A549 (cell line): ENCODE results near the gene CDK17. TPM values are rescaled to one million over a fixed set of nuclear protein-coding genes. Genes with fewer than 3 reads are reported as not detected.

Experiments
- ATAC-seq, 2 experiments: fragments of 200-7000 bp in 1 of 2; fragments of >200 bp in 1 of 2; cut with Nextera tagmentation in 1 of 2; cut with Tn5 transposase in 1 of 2; 3 replicates each; pipeline versions ENCODE4 v1.8.0 to v1.9.1; 2018 to 2020; ENCODE audit warnings: mild to moderate bottlenecking in 1 of 2, moderate library complexity in 1 of 2
- CTCF ChIA-PET: fragments of 300-600 bp; sonication (Branson Sonifier 250); formaldehyde crosslinking; extraction: SDS; loops from one replicate; lab custom pipeline; 2021; ENCODE audit warnings: antibody characterized with exemption, inconsistent platforms; lab: Yijun Ruan, JAX
- POLR2A ChIA-PET: fragments of 350-600 bp; formaldehyde crosslinking; extraction: SDS; loops from one replicate; lab custom pipeline; 2021; ENCODE audit warnings: antibody characterized with exemption, inconsistent platforms; lab: Yijun Ruan, JAX
- DNase-seq, 2 experiments: peaks; one replicate each; pipeline versions ENCODE4 v3.0.0 to v3.0.0-alpha.2; 2011 to 2016; ENCODE audit warnings: low read depth in 1 of 2, low spot score in 1 of 2
- FAIRE-seq: peaks from 2 replicates; lab custom pipeline; 2011; peaks lifted over from hg19 to GRCh38; lab: Jason Lieb, UNC
- H3K27ac ChIP-seq, 2 experiments: fragments of >200 bp; sonication (Bioruptor Twin); formaldehyde crosslinking; 3 replicates each; pipeline ENCODE4 v1.5.1; 2016 to 2017
- H3K4me1 ChIP-seq: fragments of >200 bp; sonication (Bioruptor Twin); formaldehyde crosslinking; 3 replicates; pipeline ENCODE4 v1.6.1; 2016
- H3K4me2 ChIP-seq: fragments of >200 bp; sonication (Bioruptor Twin); formaldehyde crosslinking; 3 replicates; pipeline ENCODE4 v1.6.1; 2016
- H3K4me3 ChIP-seq: fragments of >200 bp; sonication (Bioruptor Twin); formaldehyde crosslinking; 3 replicates; pipeline ENCODE4 v1.5.1; 2016
- H3K9me3 ChIP-seq: fragments of >200 bp; sonication (Bioruptor Twin); formaldehyde crosslinking; 3 replicates; pipeline ENCODE4 v1.6.1; 2016
- BHLHE40 ChIP-seq: IDR thresholded peaks from 2 replicates; pipeline ENCODE4 v1.6.1; 2012; ENCODE audit warnings: low read depth, low read length, inconsistent platforms
- CEBPB ChIP-seq, 2 experiments: fragments of >200 bp in 1 of 2; sonication (Bioruptor Twin) in 1 of 2; formaldehyde crosslinking in 1 of 2; IDR thresholded peaks; 2 replicates each; pipeline ENCODE4 v1.6.1; 2012 to 2016
- CHD2 ChIP-seq: fragments of 150-350 bp; IDR thresholded peaks from 2 replicates; pipeline ENCODE4 v1.6.1; 2014; ENCODE audit warnings: low read length; ENCODE audit not compliant: partially characterized antibody
- E2F6 ChIP-seq: IDR thresholded peaks from 2 replicates; pipeline ENCODE4 v1.6.1; 2012; ENCODE audit warnings: low read depth, borderline replicate concordance
- EHMT2 ChIP-seq: fragments of 200-600 bp; sonication (generic); IDR thresholded peaks from 2 replicates; pipeline ENCODE4 v1.6.1; 2016; ENCODE audit warnings: antibody characterized with exemption, low read depth, mild to moderate bottlenecking, moderate library complexity
- ELK1 ChIP-seq: fragments of 150-350 bp; IDR thresholded peaks from 2 replicates; pipeline ENCODE4 v1.6.1; 2014; ENCODE audit warnings: low read depth, mild to moderate bottlenecking, low read length
- FOXS1 ChIP-seq: fragments of 250-450 bp; sonication (Bioruptor Pico); IDR thresholded peaks from 2 replicates; pipeline ENCODE4 v1.5.0; 2020; ENCODE audit warnings: mild to moderate bottlenecking, moderate library complexity
- HDAC2 ChIP-seq: fragments of 200-600 bp; sonication (generic); IDR thresholded peaks from 2 replicates; pipeline ENCODE4 v1.6.1; 2016
- HEYL ChIP-seq: fragments of 250-450 bp; sonication (Bioruptor Pico); IDR thresholded peaks from 2 replicates; pipeline ENCODE4 v1.8.0; 2021; ENCODE audit warnings: mild to moderate bottlenecking, moderate library complexity
- HMGXB4 ChIP-seq: fragments of 250-450 bp; sonication (Bioruptor Pico); IDR thresholded peaks from 2 replicates; pipeline ENCODE4 v1.5.0; 2021; ENCODE audit warnings: mild to moderate bottlenecking, moderate library complexity, borderline replicate concordance
- HOXA7 ChIP-seq: fragments of 250-450 bp; sonication (Bioruptor Pico); IDR thresholded peaks from 2 replicates; pipeline ENCODE4 v1.5.0; 2020; ENCODE audit warnings: mild to moderate bottlenecking, moderate library complexity
- JUN ChIP-seq, 2 experiments: fragments of >200 bp; sonication (Bioruptor Twin); formaldehyde crosslinking; IDR thresholded peaks; 2 replicates in 1 of 2; 3 replicates in 1 of 2; pipeline ENCODE4 v1.6.1; 2016 to 2017
- KDM5A ChIP-seq: fragments of 200-600 bp; sonication (generic); IDR thresholded peaks from 2 replicates; pipeline ENCODE4 v1.6.1; 2016; ENCODE audit warnings: antibody characterized with exemption, mild to moderate bottlenecking
- MAZ ChIP-seq: fragments of 150-350 bp; IDR thresholded peaks from 2 replicates; pipeline ENCODE4 v1.6.1; 2014; ENCODE audit warnings: antibody characterized with exemption, low read depth, low read length, borderline replicate concordance
- NPAS2 ChIP-seq: fragments of 250-450 bp; sonication (Bioruptor Pico); IDR thresholded peaks from 2 replicates; pipeline ENCODE4 v1.8.0; 2022; ENCODE audit warnings: mild to moderate bottlenecking, moderate library complexity, borderline replicate concordance
- REST ChIP-seq: fragments of 200-600 bp; sonication (generic); IDR thresholded peaks from 2 replicates; pipeline ENCODE4 v1.6.1; 2016; ENCODE audit warnings: antibody characterized with exemption, mild to moderate bottlenecking, moderate library complexity
- RFX5 ChIP-seq: fragments of 450-650 bp; IDR thresholded peaks from 2 replicates; pipeline ENCODE4 v1.7.1; 2014; ENCODE audit warnings: antibody characterized with exemption, mild to moderate bottlenecking, moderate library complexity
- RNF2 ChIP-seq: fragments of 200-600 bp; sonication (generic); IDR thresholded peaks from 2 replicates; pipeline ENCODE4 v1.6.1; 2016; ENCODE audit warnings: low read depth, mild to moderate bottlenecking, antibody characterized with exemption, moderate library complexity, borderline replicate concordance
- SREBF2 ChIP-seq: fragments of 450-650 bp; IDR thresholded peaks from 2 replicates; pipeline ENCODE4 v1.6.1; 2014; ENCODE audit warnings: mild to moderate bottlenecking, moderate library complexity
- TP53 ChIP-seq: fragments of 250-450 bp; sonication (Bioruptor Pico); IDR thresholded peaks from 2 replicates; pipeline ENCODE4 v1.5.0; 2021; ENCODE audit warnings: mild to moderate bottlenecking, moderate library complexity
- ZSCAN20 ChIP-seq: fragments of 250-450 bp; sonication (Bioruptor Pico); IDR thresholded peaks from 2 replicates; pipeline ENCODE4 v1.8.0; 2022; ENCODE audit warnings: mild to moderate bottlenecking, moderate library complexity
- WGBS: methylation state at CpG from one replicate; pipeline ENCODE4 v1.1.6; 2017; ENCODE audit errors: missing lambda C conversion rate; 5-methylcytosine and 5-hydroxymethylcytosine counted together
- polyA plus RNA-seq, 4 experiments: library from polyadenylated mRNA; depleted of rRNA in 3 of 4; stranded (reverse); fragments of >200 nt; fragmentation: RNase III in 1 of 4; extraction: RNeasy Plus Mini Kit Qiagen cat#74134 plus additional on column Dnase treatment in 1 of 4; gene quantifications; 2 replicates in 3 of 4; 3 replicates in 1 of 4; pipeline ENCODE4 v1.2.3, GENCODE V29; 2011 to 2017

Gene CDK17
- polyA plus RNA-seq, 2 of the 4 experiments (the other 2 are of a cell fraction) = 11.4 to 43.5 TPM

- TF ChIP-seq REST = no peak
- TF ChIP-seq, all 56 proteins: peak for 0
These were observed 104.6 kb downstream of the CDK17 start (continued) for GRCh38 chr12:96295532-96296160.

- CTCF ChIA-PET = interaction anchor here (0.6 kb wide), 1 partner anchor 737 kb away, joined by 4 read pairs; no protein-coding TSS in a partner anchor
- no peak for DNase-seq
- H3K4me1 ChIP-seq = peaks cover 5% of the 10 kb centered on the region; the same call in 2 of the 3 replicates
- no peak overlapping the region for H3K4me3 ChIP-seq
- 71% methylated on average over 3 of the region's 3 CpGs for WGBS
- FAIRE-seq = no peak
- no peak overlapping the region for H3K27ac ChIP-seq
- no peaks in the 10 kb centered on the region for H3K9me3 ChIP-seq
- ATAC-seq = no peak
- TF ChIP-seq JUN (IDR thresholded peaks at IDR 0.05) (no peak), FOXS1 (no peak), KDM5A (no peak), RFX5 (no peak), BHLHE40 (no peak), CHD2 (no peak), CEBPB (IDR thresholded peaks at IDR 0.05) (no peak), REST (no peak), RNF2 (no peak), E2F6 (no peak)
- H3K4me2 ChIP-seq = no peak overlapping the region
- POLR2A ChIA-PET = no interaction called here
These were observed 105.4 kb downstream of the CDK17 start for GRCh38 chr12:96294831-96295230.

GRCh38 chr12:96293093-96293492 is 107.1 kb downstream of the CDK17 start:
- ChIA-PET POLR2A (interaction anchor here (0.6 kb wide), 1 partner anchor 8 kb away, joined by 4 read pairs; no protein-coding TSS in a partner anchor), CTCF (interaction anchor here (0.9 to 1.0 kb wide), 2 partner anchors 13 to 78 kb away, joined by 3 read pairs; no protein-coding TSS in a partner anchor)
- no peak overlapping the region for H3K27ac ChIP-seq
- WGBS = 98% methylated on average over 2 of the region's 2 CpGs
- no peaks in the 10 kb centered on the region for H3K9me3 ChIP-seq
- no peak for ATAC-seq
- peaks cover 3% of the 10 kb centered on the region; the same call in 1 of the 3 replicates for H3K4me1 ChIP-seq
- no peak for DNase-seq
- TF ChIP-seq HOXA7 (no peak), FOXS1 (no peak), TP53 (no peak), ZSCAN20 (CRISPR knock-in tag) (no peak), ELK1 (no peak), BHLHE40 (no peak), RNF2 (no peak), NPAS2 (CRISPR knock-in tag) (no peak), RFX5 (no peak), HDAC2 (no peak), EHMT2 (no peak), SREBF2 (no peak), MAZ (no peak), E2F6 (no peak), HEYL (CRISPR knock-in tag) (no peak), HMGXB4 (no peak)
- no peak for FAIRE-seq
- no peak overlapping the region for H3K4me2 ChIP-seq
- no peak overlapping the region for H3K4me3 ChIP-seq
